Measurements from ENCODE around the gene PDE2A. TPM values are rescaled to one million over a fixed set of nuclear protein-coding genes. Genes with fewer than 3 reads are reported as not detected.

The PDE2A gene
- total RNA-seq, 4 donors from 2014 or later: 13.8 to 185 (median 94.2) TPM

DNA sequence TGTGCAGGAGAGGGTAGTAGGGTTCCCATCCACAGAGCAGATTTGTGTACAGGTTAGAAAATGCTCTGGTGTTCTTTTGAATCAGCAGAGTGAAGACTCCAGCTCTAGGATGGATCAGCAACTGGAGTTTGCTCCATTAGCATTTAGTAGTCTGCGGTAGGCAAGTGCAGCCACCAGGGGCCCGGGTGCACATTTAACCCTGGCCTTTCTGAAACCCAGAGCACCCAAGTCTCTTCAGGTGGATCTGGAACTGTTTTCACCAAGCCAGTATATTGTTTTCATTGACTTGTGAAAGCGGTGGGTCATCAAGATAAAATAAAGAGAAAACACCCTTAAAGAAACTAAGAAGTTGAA is 139.1 kb downstream of the PDE2A start:
- Histone ChIP-seq H3K4me3 (no peak overlapping the region), H3K27ac (no peak overlapping the region), H3K27me3 (no peaks in the 10 kb centered on the region), H3K9me3 (no peaks in the 10 kb centered on the region), H3K36me3 (no peaks in the 10 kb centered on the region), H3K4me1 (no peaks in the 10 kb centered on the region)
- DNase-seq: no peak
- intact Hi-C loops (cut with DNase I; ENCODE audit: low total_unique reads): no loop called here
- TF ChIP-seq, protein P1, sequence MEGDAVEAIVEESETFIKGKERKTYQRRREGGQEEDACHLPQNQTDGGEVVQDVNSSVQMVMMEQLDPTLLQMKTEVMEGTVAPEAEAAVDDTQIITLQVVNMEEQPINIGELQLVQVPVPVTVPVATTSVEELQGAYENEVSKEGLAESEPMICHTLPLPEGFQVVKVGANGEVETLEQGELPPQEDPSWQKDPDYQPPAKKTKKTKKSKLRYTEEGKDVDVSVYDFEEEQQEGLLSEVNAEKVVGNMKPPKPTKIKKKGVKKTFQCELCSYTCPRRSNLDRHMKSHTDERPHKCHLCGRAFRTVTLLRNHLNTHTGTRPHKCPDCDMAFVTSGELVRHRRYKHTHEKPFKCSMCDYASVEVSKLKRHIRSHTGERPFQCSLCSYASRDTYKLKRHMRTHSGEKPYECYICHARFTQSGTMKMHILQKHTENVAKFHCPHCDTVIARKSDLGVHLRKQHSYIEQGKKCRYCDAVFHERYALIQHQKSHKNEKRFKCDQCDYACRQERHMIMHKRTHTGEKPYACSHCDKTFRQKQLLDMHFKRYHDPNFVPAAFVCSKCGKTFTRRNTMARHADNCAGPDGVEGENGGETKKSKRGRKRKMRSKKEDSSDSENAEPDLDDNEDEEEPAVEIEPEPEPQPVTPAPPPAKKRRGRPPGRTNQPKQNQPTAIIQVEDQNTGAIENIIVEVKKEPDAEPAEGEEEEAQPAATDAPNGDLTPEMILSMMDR (IDR thresholded peaks at IDR 0.05): no peak
- TF ChIP-seq POLR2A (IDR thresholded peaks at IDR 0.05): no peak

DNA sequence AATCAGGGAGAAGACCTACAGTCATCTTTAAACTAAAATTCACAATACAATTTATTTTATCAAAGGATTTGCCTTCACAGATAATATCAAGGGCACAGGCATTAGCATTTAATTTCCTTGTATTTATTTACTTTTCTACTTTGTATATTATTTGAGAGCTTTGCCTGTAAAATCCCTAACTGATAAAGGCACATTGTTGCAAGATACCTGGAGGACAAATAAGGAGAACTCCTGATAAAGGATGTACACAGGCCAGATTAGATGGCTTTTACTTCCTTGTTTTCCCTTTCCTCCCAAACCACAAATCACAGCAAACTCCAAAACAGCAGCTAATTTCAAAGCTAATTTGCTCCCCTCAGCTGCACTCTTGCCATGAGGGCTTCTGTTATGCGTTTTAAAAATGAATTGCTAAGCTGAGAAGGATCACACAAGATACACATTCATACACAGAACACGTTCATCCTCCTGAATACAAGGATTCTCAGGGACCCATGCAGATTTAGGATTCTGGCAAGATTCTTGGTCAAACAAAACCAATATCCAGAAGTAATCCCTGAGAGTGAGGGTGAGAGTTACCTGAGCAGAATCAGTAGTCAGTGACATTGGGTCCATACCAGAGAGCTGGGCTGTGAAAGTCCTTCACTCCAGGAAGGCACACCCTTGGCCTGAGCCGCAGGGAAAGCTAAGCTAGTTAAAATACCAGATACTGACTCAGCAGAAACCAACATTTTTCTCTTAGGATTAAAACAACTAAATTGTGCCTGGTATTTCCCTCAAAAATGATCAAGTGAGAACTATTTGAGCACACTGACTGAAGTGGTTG is 139.6 kb downstream of the PDE2A start:
- H3K4me1 ChIP-seq: no peaks in the 10 kb centered on the region

DNA sequence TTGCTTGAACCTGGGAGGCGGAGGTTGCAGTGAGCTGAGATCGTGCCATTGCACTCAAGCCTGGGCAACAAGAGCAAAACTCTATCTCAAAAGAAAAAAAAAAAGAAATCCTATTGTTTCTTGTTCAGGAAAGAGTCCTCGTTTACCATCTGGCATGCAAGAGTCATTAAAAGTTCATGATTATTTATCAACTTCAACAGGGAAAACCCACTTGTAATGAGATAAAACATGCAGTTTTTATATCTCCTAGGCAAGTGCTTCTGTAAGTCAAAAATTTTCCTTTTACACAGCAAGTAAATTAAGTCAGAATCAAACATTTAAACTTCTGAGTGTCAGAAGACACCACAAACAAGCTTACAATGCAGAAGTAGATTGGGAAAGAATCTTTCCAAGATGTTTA is 145.2 kb downstream of the PDE2A start:
- Histone ChIP-seq H3K4me3 (no peak overlapping the region), H3K4me1 (no peaks in the 10 kb centered on the region), H3K36me3 (no peaks in the 10 kb centered on the region), H3K9me3 (no peaks in the 10 kb centered on the region), H3K27me3 (no peaks in the 10 kb centered on the region), H3K27ac (no peak overlapping the region)
- DNase-seq: no peak
- intact Hi-C loops (cut with DNase I; ENCODE audit: low total_unique reads): no loop called here
- TF ChIP-seq, protein P1 (IDR thresholded peaks at IDR 0.05): no peak
- TF ChIP-seq POLR2A (IDR thresholded peaks at IDR 0.05): no peak

More for the DNA sequence above, 139.6 kb downstream of the PDE2A start:
- TF ChIP-seq, protein P1 (IDR thresholded peaks at IDR 0.05): no peak
- no peak for TF ChIP-seq POLR2A (IDR thresholded peaks at IDR 0.05)
- intact Hi-C loops (cut with DNase I; ENCODE audit: low total_unique reads): no loop called here
- no peak for DNase-seq
- Histone ChIP-seq H3K9me3 (no peaks in the 10 kb centered on the region), H3K27ac (no peak overlapping the region), H3K27me3 (no peaks in the 10 kb centered on the region), H3K36me3 (no peaks in the 10 kb centered on the region), H3K4me3 (no peak overlapping the region)

DNA sequence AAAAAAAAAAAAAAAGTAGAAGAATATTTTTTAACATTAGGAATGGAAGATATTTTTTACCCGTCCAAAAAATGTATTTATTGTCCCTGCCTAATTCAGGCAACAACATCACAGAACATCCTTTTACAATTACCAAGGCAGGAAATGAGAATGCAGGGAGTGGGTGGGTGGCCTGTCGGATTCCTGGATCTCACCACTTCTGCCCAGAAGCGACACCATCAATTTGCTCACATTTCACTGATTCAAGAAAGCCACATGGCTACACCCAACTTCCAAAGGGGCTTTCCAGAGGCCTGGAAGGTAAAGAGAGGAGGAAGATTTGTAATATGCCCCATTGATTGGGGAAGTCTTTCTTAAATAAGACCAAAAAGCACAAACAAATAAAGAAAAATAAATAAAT is 146.1 kb downstream of the PDE2A start:
- H3K27ac ChIP-seq: no peak overlapping the region
- H3K27me3 ChIP-seq: no peaks in the 10 kb centered on the region
- H3K36me3 ChIP-seq: no peaks in the 10 kb centered on the region
- DNase-seq: no peak
- no peaks in the 10 kb centered on the region for H3K4me1 ChIP-seq
- TF ChIP-seq POLR2A (IDR thresholded peaks at IDR 0.05): no peak
- TF ChIP-seq, protein P1 (IDR thresholded peaks at IDR 0.05): no peak
- H3K4me3 ChIP-seq: no peak overlapping the region
- intact Hi-C loops (cut with DNase I; ENCODE audit: low total_unique reads): no loop called here
- no peaks in the 10 kb centered on the region for H3K9me3 ChIP-seq

MicroRNAs encoded within 50 kb of the gene (microRNA counts, 767-probe panel; counts per million panel counts)
- microRNA hsa-miR-139-3p (6,276 to 8,027 counts per million in 2 donors), microRNA hsa-miR-139-5p (6,436 to 8,264 counts per million in 2 donors)

Small RNA genes lying within 50 kb of the gene (microRNA-seq; reads per million reads assigned to microRNA genes)
- gene MIR139 (ENCODE audit: borderline microRNAs expressed, borderline replicate concordance): 7,466 reads per million, percentile 90 among the genes with 10 or more reads in this experiment

Small RNA genes lying within 50 kb of the gene (small RNA-seq; reads per million reads assigned to genes)
- gene MIR139: 2.5 reads per million, percentile 79 among the genes with 10 or more reads in this experiment
- not detected for gene RNU7-105P

Other genes starting within 250 kb of the PDE2A start
- 10 to 100 TPM; 11.5 to 26.5 (median 18.3) TPM for gene CLPB, start 239.9 kb downstream of the PDE2A start, total RNA-seq
- gene ARAP1, start 78.0 kb upstream of the PDE2A start, total RNA-seq: 100 to 1,000 TPM in 1 of 4 donors, 10 to 100 TPM in 3; 21.3 to 222 (median 70.4) TPM
- 10 to 100 TPM; 19.1 to 85.3 (median 53.0) TPM for gene STARD10, start 119.6 kb upstream of the PDE2A start, total RNA-seq
- gene ATG16L2, start 140.0 kb upstream of the PDE2A start, total RNA-seq: 10 to 100 TPM; 20.7 to 57.6 (median 32.3) TPM

All from uterus (tissue), 4 donors.